Karpas-422 (cell line): ENCODE measurements around the gene COL2A1. TPM values are rescaled to one million over a fixed set of nuclear protein-coding genes. Genes with fewer than 3 reads are reported as not detected.

Source experiments
- DNase-seq: peaks from one replicate; pipeline ENCODE4 v3.0.0-alpha.2; 2015
- H2AFZ ChIP-seq: fragments of 200-600 bp; sonication (generic); 2 replicates; pipeline ENCODE4 v1.6.1; 2014; ENCODE audit warnings: antibody characterized with exemption, low read length, mixed read lengths
- H3K27ac ChIP-seq: fragments of 200-600 bp; sonication (generic); 2 replicates; pipeline ENCODE4 v1.5.1; 2014; ENCODE audit warnings: mild to moderate bottlenecking, low read length, moderate library complexity
- H3K27me3 ChIP-seq: fragments of 200-600 bp; sonication (generic); 2 replicates; pipeline ENCODE4 v1.6.1; 2014; ENCODE audit warnings: low read length, mixed read lengths
- H3K36me3 ChIP-seq: fragments of 200-600 bp; sonication (generic); 2 replicates; pipeline ENCODE4 v1.6.1; 2014; ENCODE audit warnings: low read length, mixed read lengths; ENCODE audit not compliant: insufficient read depth
- H3K4me1 ChIP-seq: fragments of 200-600 bp; sonication (generic); 2 replicates; pipeline ENCODE4 v1.6.1; 2014; ENCODE audit warnings: mild to moderate bottlenecking, low read length, mixed read lengths
- H3K4me2 ChIP-seq: fragments of 200-600 bp; sonication (generic); 2 replicates; pipeline ENCODE4 v1.6.1; 2014; ENCODE audit warnings: low read length, low read depth, mild to moderate bottlenecking; ENCODE audit not compliant: poor library complexity, severe bottlenecking
- H3K4me3 ChIP-seq: fragments of 200-600 bp; sonication (generic); 2 replicates; pipeline ENCODE4 v1.5.1; 2014; ENCODE audit warnings: mild to moderate bottlenecking, antibody characterized with exemption, low read length, mixed read lengths
- H3K79me2 ChIP-seq: fragments of 200-600 bp; sonication (generic); 2 replicates; pipeline ENCODE4 v1.6.1; 2014; ENCODE audit warnings: mild to moderate bottlenecking, low read length, mixed read lengths
- H3K9ac ChIP-seq: fragments of 200-600 bp; sonication (generic); 2 replicates; pipeline ENCODE4 v1.6.0; 2014; ENCODE audit warnings: low read length
- H3K9me2 ChIP-seq: fragments of 200-600 bp; sonication (generic), shearing (Covaris generic); replicated peaks from 2 replicates; pipeline ENCODE4 v1.6.0; 2014; ENCODE audit warnings: mild to moderate bottlenecking, low read length, moderate library complexity; ENCODE audit not compliant: insufficient read depth
- H3K9me3 ChIP-seq: fragments of 300-700, 200-600 bp; sonication (generic); 2 replicates; pipeline ENCODE4 v1.6.1; 2014; ENCODE audit warnings: low read length, mixed read lengths
- H4K20me1 ChIP-seq: fragments of 200-600 bp; sonication (generic); 2 replicates; pipeline ENCODE4 v1.6.1; 2014; ENCODE audit warnings: mild to moderate bottlenecking, antibody characterized with exemption, low read length, low read depth; ENCODE audit not compliant: insufficient read depth
- total RNA-seq: library from RNA; depleted of rRNA; stranded (reverse); fragments of >200 nt; shearing (Covaris generic); gene quantifications from 2 replicates; pipeline ENCODE4 v1.2.3, GENCODE V29; 2014; ENCODE audit warnings: low replicate concordance

The COL2A1 gene
- total RNA-seq, 1 experiment from 2014 or later, result not detected

DNA sequence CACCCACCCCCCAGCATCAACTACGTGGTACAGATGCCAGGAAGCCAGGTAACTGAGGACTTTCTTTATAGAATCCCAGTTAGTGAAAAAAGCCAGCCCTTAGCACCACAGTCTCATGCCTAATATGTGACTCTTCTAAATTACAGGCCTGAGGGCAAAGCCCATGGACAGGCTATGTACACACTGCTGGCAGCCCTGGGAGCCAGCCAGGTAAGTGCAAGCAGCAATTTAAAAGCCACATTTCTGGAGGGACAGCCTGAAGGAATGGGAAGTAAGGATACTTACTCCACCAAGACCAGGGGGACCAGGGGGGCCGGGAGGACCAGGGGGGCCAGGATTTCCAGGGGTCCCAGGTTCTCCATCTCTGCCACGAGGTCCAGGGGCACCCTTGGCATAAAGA, 7.0 kb downstream of the COL2A1 start:
- no peaks in the 10 kb centered on the region for H3K27me3 ChIP-seq
- H3K4me2 ChIP-seq, result no peak overlapping the region
- peaks cover 14% of the 10 kb centered on the region for H3K4me1 ChIP-seq
- no peaks in the 10 kb centered on the region for H3K79me2 ChIP-seq
- no peak overlapping the region for H3K4me3 ChIP-seq
- no peaks in the 10 kb centered on the region for H3K36me3 ChIP-seq
- no peak overlapping the region for H3K27ac ChIP-seq
- H3K9ac ChIP-seq, result no peak overlapping the region
- no peaks in the 10 kb centered on the region for H3K9me3 ChIP-seq
- DNase-seq, result no peak
- H3K9me2 ChIP-seq, result no peaks in the 10 kb centered on the region
- H4K20me1 ChIP-seq, result no peaks in the 10 kb centered on the region
- no peak overlapping the region for H2AFZ ChIP-seq

DNA sequence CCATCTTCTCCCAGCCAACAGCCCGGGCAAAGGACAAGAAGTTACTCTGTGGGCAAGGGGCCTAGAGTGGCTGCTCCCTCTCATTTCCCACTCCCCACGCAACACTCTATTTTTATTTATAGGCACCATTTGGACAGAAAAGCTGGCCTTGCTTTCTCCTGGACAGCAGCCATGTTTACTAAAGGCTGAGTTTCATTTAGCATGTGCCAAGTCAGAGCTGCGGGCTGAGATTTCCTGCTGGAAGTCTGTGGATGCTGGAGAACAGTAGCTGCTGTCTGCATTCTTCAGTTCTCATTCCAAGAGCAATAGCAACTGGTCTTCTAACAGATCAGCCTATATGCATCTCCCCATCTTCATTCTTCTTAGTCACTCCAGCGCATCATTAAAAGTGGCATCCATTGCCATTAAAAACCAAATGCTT, 8.3 kb downstream of the COL2A1 start:
- Histone ChIP-seq H2AFZ (no peak overlapping the region), H3K4me3 (no peak overlapping the region), H3K9me3 (no peaks in the 10 kb centered on the region), H3K36me3 (no peaks in the 10 kb centered on the region), H4K20me1 (no peaks in the 10 kb centered on the region), H3K27me3 (no peaks in the 10 kb centered on the region), H3K27ac (no peak overlapping the region), H3K9ac (no peak overlapping the region), H3K9me2 (no peaks in the 10 kb centered on the region), H3K4me1 (peaks cover 14% of the 10 kb centered on the region), H3K79me2 (no peaks in the 10 kb centered on the region), H3K4me2 (no peak overlapping the region)
- DNase-seq, result no peak

DNA sequence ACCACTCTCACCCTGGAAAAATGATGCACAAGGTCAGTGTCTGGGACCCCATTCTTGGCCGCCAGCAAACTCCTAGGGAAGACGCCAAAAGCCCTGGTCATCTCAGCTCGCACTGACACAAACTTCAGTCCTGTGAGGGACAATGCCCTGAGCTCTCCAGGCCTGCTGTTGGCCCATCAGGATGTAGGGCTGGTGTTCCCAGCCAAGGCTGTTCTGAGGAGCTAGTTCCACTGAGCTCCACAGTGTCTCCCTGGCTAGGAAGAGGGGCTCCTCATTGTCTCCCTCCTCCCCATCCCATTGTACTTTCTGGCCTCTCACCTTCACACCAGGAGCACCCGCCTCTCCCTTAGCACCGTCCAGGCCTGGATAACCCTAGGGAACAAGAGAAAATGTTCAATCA, 10.8 kb downstream of the COL2A1 start:
- H3K9ac ChIP-seq, result no peak overlapping the region
- H2AFZ ChIP-seq, result no peak overlapping the region
- H3K9me2 ChIP-seq, result no peaks in the 10 kb centered on the region
- DNase-seq, result no peak
- H3K4me1 ChIP-seq, result peaks cover 22% of the 10 kb centered on the region
- no peak overlapping the region for H3K4me3 ChIP-seq
- H3K27me3 ChIP-seq, result no peaks in the 10 kb centered on the region
- no peaks in the 10 kb centered on the region for H3K79me2 ChIP-seq
- no peaks in the 10 kb centered on the region for H3K36me3 ChIP-seq
- H4K20me1 ChIP-seq, result no peaks in the 10 kb centered on the region
- H3K9me3 ChIP-seq, result no peaks in the 10 kb centered on the region
- H3K4me2 ChIP-seq, result no peak overlapping the region
- no peak overlapping the region for H3K27ac ChIP-seq

DNA sequence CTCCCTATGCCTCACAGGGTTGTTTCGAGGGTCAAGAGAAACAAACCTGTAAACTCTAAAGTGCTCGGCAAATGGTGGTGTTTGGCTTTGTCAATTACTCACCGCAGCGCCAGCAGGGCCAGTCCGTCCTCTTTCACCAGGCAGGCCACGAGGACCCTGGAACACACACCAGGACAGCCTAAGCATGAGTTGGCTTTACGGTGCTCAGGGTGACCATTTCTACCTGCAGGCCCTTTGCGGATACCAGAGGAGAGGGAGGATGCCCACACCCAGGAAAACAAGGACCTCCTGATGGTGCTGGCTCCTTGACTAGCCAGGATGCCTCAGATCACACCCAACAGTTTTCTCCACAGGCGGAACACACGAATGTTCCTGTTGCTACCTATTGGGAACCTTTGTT, 11.5 kb downstream of the COL2A1 start:
- H3K36me3 ChIP-seq, result no peaks in the 10 kb centered on the region
- H3K4me1 ChIP-seq, result peaks cover 18% of the 10 kb centered on the region
- no peak for DNase-seq
- H3K4me3 ChIP-seq, result no peak overlapping the region
- no peaks in the 10 kb centered on the region for H3K27me3 ChIP-seq
- H3K79me2 ChIP-seq, result no peaks in the 10 kb centered on the region
- no peak overlapping the region for H3K27ac ChIP-seq
- H3K9ac ChIP-seq, result no peak overlapping the region
- H2AFZ ChIP-seq, result no peak overlapping the region
- H4K20me1 ChIP-seq, result no peaks in the 10 kb centered on the region
- H3K9me2 ChIP-seq, result no peaks in the 10 kb centered on the region
- H3K4me2 ChIP-seq, result no peak overlapping the region
- H3K9me3 ChIP-seq, result no peaks in the 10 kb centered on the region

DNA sequence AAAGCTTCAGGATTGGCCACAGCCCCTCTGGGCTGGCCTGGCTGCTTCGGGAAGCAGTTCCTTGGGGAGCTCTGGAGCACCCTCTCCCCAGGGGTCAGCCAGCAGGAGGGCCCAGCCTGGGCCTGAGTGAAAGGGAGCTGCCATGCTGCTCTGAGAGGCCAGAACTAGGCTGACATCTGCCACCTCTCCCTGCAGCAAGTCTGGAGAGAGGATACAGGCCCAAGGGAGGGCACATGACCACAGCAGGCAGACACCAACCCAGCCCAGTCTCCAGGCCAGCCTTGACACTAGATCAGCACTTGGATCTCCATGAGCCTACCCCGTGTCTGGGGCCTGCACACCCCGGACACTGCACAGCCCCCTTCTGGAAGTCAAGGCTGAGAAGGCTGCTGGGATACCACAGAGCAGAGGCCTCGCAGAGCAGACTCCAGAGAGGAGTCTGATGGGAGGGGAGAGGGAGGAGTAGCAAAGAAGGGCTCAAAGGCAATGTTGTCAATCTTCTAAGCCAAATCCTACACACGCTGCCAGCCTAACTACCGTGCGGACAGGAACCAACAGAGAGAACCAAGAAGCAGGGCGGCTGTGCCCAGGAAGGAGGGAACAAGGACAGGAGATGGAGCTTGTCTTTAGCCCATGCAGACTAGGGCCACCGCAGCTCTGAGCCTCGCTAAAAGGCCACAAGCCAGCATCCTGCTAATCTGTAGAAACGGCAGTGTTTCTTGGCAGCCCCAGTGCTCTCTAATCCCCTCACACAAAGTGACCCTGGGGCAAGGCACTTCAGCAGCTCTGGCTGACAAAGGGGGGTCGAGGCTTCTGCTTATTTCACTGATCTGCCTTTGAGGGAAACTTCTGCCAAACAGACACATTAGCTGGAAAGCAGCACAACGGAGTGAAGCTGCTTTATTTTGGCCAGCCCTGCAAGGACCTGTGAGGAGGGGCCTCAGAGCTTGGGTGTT, 12.9 kb downstream of the COL2A1 start:
- no peak overlapping the region for H2AFZ ChIP-seq
- H3K9ac ChIP-seq, result no peak overlapping the region
- H3K79me2 ChIP-seq, result no peaks in the 10 kb centered on the region
- H3K27me3 ChIP-seq, result no peaks in the 10 kb centered on the region
- DNase-seq, result no peak
- H3K27ac ChIP-seq, result no peak overlapping the region
- no peaks in the 10 kb centered on the region for H3K9me2 ChIP-seq
- H3K4me3 ChIP-seq, result no peak overlapping the region
- no peaks in the 10 kb centered on the region for H3K9me3 ChIP-seq
- no peaks in the 10 kb centered on the region for H4K20me1 ChIP-seq
- H3K4me1 ChIP-seq, result peaks cover 18% of the 10 kb centered on the region
- H3K4me2 ChIP-seq, result no peak overlapping the region
- no peaks in the 10 kb centered on the region for H3K36me3 ChIP-seq

DNA sequence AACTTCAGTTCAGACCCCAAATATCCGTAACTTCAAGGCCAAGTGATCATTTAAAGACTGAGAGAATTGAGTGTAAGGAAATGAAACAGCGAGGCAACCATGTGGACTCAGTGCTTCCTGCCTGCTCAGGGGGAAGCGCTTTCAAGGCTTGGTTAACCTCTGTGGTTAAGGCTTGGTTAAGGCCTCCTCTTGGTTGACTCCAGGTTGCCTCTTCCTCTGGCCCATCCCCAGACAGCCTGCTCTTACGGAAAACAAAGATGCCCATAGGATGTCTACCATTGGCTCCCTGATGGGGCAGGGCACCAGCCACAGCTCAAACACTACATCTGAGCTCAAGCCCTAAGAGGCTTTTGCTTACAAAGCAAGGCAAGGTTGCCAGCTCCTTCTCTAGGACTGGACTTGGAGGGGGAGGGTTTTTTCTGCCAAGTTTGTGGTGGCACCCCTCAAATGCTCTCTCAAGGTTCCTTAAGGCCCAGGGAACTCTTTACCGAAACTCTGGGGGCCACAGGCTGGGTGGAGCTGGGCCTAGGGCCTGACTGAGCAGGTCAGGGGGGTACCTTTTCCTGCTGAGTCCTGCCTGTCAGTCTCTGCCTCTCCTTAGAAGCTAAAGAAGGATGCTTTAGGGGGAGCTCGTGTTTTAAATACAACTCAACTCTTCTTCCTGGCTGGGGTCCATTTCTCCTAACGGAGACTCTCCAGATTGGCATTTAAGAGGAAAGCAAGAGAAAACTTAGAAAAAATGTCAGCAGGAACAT, 13.7 kb downstream of the COL2A1 start:
- Histone ChIP-seq H2AFZ (peak overlapping the region; percentile 91), H3K79me2 (no peaks in the 10 kb centered on the region), H3K4me1 (peaks cover 18% of the 10 kb centered on the region), H3K4me2 (peak overlapping the region; percentile 20), H3K4me3 (no peak overlapping the region), H4K20me1 (no peaks in the 10 kb centered on the region), H3K36me3 (no peaks in the 10 kb centered on the region), H3K27me3 (no peaks in the 10 kb centered on the region), H3K27ac (peak overlapping the region; percentile 36; the same call in 1 of the 2 replicates), H3K9ac (peak overlapping the region; percentile 43; the same call in 1 of the 2 replicates), H3K9me3 (no peaks in the 10 kb centered on the region), H3K9me2 (no peaks in the 10 kb centered on the region)
- peak; percentile 67 for DNase-seq

DNA sequence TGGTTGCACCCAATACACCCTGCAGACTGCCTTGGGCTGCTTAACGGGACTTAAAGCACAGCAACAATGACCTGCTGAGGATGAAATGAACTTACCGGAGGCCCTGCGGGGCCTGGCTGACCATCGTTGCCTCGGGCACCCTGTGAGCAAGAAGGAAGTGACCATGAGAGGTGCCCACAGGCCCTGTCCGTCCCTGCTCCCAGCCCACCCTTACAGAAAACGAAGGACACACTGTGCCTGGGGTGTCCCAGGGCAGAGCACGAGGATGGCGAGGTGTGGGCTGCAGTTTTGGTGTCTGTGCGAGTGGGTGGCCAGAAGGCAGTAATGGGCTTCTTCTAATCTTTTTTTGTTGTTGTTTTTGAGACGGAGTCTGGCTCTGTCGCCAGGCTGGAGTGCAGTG, 14.6 kb downstream of the COL2A1 start:
- no peak overlapping the region for H3K27ac ChIP-seq
- H3K27me3 ChIP-seq, result no peaks in the 10 kb centered on the region
- no peak overlapping the region for H3K9ac ChIP-seq
- no peaks in the 10 kb centered on the region for H3K9me3 ChIP-seq
- peaks cover 15% of the 10 kb centered on the region for H3K4me1 ChIP-seq
- no peaks in the 10 kb centered on the region for H3K79me2 ChIP-seq
- no peak overlapping the region for H2AFZ ChIP-seq
- no peak for DNase-seq
- H4K20me1 ChIP-seq, result no peaks in the 10 kb centered on the region
- H3K9me2 ChIP-seq, result no peaks in the 10 kb centered on the region
- no peak overlapping the region for H3K4me2 ChIP-seq
- no peak overlapping the region for H3K4me3 ChIP-seq
- no peaks in the 10 kb centered on the region for H3K36me3 ChIP-seq

DNA sequence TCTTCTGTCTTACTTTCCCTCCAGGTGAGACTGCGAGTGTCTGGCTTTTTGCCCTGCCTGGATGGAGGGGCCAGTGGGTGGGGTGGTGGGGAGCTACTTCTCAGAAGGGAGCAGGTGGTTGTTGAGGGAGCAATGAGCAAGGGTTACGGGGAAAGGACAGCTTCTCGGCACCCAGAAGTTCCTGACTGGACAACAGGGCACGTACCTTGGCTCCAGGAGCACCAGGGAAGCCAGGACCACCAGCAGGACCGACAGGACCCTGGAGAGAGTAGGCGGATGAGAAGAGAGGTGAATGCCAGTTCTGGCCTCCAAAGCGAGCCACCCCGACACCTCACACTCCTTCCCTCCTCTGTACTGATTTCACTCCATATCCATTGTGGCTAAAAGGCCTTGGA, 15.3 kb downstream of the COL2A1 start:
- no peak overlapping the region for H3K4me2 ChIP-seq
- no peaks in the 10 kb centered on the region for H3K79me2 ChIP-seq
- H3K9ac ChIP-seq, result no peak overlapping the region
- no peak overlapping the region for H3K27ac ChIP-seq
- H3K4me1 ChIP-seq, result peaks cover 16% of the 10 kb centered on the region
- H2AFZ ChIP-seq, result no peak overlapping the region
- no peaks in the 10 kb centered on the region for H3K36me3 ChIP-seq
- H4K20me1 ChIP-seq, result no peaks in the 10 kb centered on the region
- no peaks in the 10 kb centered on the region for H3K27me3 ChIP-seq
- H3K4me3 ChIP-seq, result no peak overlapping the region
- no peak for DNase-seq
- H3K9me3 ChIP-seq, result no peaks in the 10 kb centered on the region
- no peaks in the 10 kb centered on the region for H3K9me2 ChIP-seq
